ENCODE data around the gene COPG2.

DNA sequence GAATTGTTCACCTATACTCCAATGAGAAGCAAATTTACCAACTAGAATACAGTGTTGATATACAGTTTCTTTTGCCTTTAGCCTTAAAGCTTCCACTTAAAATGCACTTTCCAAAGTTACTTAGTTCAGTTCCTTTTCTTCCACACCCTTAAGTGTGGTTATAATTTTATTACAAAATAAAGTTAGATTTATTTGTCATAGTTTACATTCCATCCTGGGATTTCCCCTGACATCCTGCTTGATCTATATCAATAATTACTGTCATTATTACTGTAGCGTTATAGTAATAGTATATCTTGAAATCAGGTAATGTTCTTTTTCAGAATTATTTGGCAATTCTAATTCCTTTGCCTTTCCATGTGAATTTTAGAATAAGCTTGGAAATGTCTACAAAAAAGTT, 199.9 kb downstream of the COPG2 start:
- TF ChIP-seq, protein P1, sequence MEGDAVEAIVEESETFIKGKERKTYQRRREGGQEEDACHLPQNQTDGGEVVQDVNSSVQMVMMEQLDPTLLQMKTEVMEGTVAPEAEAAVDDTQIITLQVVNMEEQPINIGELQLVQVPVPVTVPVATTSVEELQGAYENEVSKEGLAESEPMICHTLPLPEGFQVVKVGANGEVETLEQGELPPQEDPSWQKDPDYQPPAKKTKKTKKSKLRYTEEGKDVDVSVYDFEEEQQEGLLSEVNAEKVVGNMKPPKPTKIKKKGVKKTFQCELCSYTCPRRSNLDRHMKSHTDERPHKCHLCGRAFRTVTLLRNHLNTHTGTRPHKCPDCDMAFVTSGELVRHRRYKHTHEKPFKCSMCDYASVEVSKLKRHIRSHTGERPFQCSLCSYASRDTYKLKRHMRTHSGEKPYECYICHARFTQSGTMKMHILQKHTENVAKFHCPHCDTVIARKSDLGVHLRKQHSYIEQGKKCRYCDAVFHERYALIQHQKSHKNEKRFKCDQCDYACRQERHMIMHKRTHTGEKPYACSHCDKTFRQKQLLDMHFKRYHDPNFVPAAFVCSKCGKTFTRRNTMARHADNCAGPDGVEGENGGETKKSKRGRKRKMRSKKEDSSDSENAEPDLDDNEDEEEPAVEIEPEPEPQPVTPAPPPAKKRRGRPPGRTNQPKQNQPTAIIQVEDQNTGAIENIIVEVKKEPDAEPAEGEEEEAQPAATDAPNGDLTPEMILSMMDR (IDR thresholded peaks at IDR 0.05) = no peak
- TF ChIP-seq POLR2AphosphoS5 (IDR thresholded peaks at IDR 0.05; ENCODE audit: low read depth, low read length) = no peak
- no peak for TF ChIP-seq SIN3A (IDR thresholded peaks at IDR 0.05; ENCODE audit: borderline replicate concordance, insufficient read depth, low read depth, low read length)

Data from Panc1 (cell line).